Measurements from ENCODE around the gene RNF115. TPM values are rescaled to one million over a fixed set of nuclear protein-coding genes. Genes with fewer than 3 reads are reported as not detected.

The RNF115 gene
- total RNA-seq, 2 donors from 2014 or later = 12.7 to 13.2 TPM

DNA sequence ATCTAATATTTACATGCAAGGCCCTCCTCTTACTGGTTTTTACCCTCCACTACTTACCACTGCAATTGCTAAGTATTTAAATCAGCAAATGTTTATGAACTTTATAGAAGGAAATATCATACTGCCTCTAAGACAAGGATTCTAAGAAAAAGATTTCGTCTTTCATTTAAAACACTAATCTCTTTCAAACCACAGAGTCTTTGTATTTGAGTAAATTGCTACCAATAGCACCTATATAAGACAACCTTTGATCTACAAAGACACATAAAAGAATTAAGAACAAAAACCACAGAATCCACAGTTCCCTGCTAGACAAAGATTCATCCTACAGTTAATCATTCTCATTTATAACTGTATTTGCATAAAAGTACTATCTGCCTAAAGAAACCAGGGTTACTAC lies 37.6 kb downstream of the RNF115 start:
- intact Hi-C loops (cut with DNase I) = no loop called here
- DNase-seq = no peak
- Histone ChIP-seq H3K4me3 (no peak overlapping the region), H3K27ac (no peak overlapping the region), H3K9me3 (no peaks in the 10 kb centered on the region), H3K4me1 (peaks cover 35% of the 10 kb centered on the region), H3K36me3 (replicated peaks in 1 of 2; ENCODE audit: insufficient read depth in 1 of 2, low read depth in 2 of 2) (no peaks in the 10 kb centered on the region), H3K27me3 (no peaks in the 10 kb centered on the region)
- 0 to 62% methylated on average over 1 of the region's 1 CpG for WGBS, 2 donors
- ATAC-seq = no peak
- TF ChIP-seq POLR2A (IDR thresholded peaks at IDR 0.05) = no peak
- TF ChIP-seq, protein P1, sequence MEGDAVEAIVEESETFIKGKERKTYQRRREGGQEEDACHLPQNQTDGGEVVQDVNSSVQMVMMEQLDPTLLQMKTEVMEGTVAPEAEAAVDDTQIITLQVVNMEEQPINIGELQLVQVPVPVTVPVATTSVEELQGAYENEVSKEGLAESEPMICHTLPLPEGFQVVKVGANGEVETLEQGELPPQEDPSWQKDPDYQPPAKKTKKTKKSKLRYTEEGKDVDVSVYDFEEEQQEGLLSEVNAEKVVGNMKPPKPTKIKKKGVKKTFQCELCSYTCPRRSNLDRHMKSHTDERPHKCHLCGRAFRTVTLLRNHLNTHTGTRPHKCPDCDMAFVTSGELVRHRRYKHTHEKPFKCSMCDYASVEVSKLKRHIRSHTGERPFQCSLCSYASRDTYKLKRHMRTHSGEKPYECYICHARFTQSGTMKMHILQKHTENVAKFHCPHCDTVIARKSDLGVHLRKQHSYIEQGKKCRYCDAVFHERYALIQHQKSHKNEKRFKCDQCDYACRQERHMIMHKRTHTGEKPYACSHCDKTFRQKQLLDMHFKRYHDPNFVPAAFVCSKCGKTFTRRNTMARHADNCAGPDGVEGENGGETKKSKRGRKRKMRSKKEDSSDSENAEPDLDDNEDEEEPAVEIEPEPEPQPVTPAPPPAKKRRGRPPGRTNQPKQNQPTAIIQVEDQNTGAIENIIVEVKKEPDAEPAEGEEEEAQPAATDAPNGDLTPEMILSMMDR (IDR thresholded peaks at IDR 0.05) = no peak

DNA sequence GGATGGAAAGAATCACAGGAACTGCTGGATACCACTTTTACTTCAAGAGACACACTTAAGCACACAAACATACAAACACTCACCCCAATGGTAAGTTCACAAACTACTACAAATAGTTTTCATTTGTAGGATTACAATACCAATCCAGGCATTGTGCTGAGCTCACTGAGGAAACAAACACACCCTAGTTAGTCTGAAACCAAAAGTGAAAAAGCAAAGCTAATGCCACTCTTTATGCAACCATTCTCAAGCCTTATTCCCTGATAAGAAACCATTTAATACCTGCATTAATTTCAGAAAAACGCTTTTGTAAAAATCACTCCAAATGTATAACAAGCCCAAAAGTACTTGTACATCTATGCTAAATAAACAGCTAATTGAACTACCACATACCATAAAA lies 38.3 kb downstream of the RNF115 start:
- Histone ChIP-seq H3K4me1 (peaks cover 35% of the 10 kb centered on the region), H3K27me3 (no peaks in the 10 kb centered on the region), H3K27ac (no peak overlapping the region), H3K9me3 (no peaks in the 10 kb centered on the region), H3K4me3 (no peak overlapping the region), H3K36me3 (replicated peaks in 1 of 2; ENCODE audit: insufficient read depth in 1 of 2, low read depth in 2 of 2) (no peaks in the 10 kb centered on the region)
- WGBS, 2 donors = 48 to 58% methylated on average over 1 of the region's 1 CpG
- ATAC-seq (no peak), DNase-seq (no peak)
- TF ChIP-seq, protein P1 (IDR thresholded peaks at IDR 0.05) = no peak
- no peak for TF ChIP-seq POLR2A (IDR thresholded peaks at IDR 0.05)
- intact Hi-C loops (cut with DNase I) = no loop called here

DNA sequence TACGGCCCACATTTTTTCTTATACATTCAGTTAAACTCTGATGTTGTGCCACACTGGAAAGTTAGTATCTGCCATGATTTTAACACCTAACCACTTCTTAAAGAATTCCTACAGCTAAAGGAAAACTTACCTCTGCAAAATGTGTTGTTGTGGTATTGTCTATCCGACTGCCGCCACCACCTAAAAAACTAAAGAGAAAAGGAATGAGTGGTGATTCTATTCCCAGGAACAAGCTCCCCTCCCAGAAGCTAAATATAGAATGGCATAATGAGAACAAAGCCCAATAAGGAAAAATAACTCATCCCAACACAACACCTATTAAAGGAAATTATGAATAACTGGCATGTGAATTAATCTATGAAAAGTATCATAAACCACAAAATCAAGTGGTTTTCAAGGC lies 39.5 kb downstream of the RNF115 start:
- no peaks in the 10 kb centered on the region for H3K27me3 ChIP-seq
- no peak for ATAC-seq
- WGBS, 2 donors = 69 to 75% methylated on average over 3 of the region's 3 CpGs
- H3K4me1 ChIP-seq = peaks cover 35% of the 10 kb centered on the region
- TF ChIP-seq, protein P1 (IDR thresholded peaks at IDR 0.05) = no peak
- no peaks in the 10 kb centered on the region for H3K36me3 ChIP-seq (replicated peaks in 1 of 2; ENCODE audit: insufficient read depth in 1 of 2, low read depth in 2 of 2)
- no peak overlapping the region for H3K4me3 ChIP-seq
- DNase-seq = no peak
- intact Hi-C loops (cut with DNase I) = no loop called here
- no peaks in the 10 kb centered on the region for H3K9me3 ChIP-seq
- peak overlapping the region in 3 of 4 donors; percentile 43 to 58 (median 47) for H3K27ac ChIP-seq

DNA sequence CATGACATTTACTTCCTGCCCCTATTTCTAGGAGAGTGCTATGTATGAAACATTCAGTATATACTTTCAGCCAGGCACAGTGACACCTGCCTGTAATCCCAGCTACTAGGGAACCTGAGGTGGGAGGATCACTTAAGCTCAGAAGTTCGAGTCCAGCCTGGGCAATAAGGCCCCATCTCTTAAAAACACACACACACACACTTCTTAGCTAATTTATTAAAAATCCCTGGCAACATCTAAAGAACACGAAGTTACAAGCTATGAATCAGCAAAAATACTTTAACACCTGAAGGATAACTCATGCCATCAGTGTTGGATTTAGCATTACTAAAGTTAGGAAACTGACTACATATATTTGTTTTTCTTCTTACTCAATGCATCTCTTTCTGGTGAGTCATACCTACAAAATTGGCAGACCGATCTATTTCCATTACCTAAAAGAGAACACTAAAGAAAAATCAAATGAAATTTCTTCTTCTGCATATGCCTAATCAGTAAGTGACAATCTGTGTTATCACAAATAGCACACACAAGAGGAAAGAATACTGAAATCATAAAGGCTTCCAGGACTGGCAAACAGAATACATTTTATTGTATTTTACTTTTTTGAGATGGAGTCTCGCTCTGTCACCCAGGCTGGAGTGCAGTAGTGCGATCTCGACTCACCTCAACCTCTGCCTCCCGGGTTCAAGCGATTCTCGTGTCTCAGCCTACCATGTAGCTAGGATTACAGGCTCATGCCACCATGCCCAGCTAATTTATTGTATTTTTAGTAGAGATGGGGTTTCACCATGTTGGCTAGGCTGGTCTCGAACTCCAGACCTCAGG lies 41.4 kb downstream of the RNF115 start:
- DNase-seq = peak in 1 of 4 donors; percentile 9
- H3K4me1 ChIP-seq = peaks cover 42% of the 10 kb centered on the region
- no peaks in the 10 kb centered on the region for H3K9me3 ChIP-seq
- peak; percentile 95 for ATAC-seq
- intact Hi-C loops (cut with DNase I) = no loop called here
- peak overlapping the region; percentile 46 to 73 (median 60) for H3K27ac ChIP-seq
- no peaks in the 10 kb centered on the region for H3K36me3 ChIP-seq (replicated peaks in 1 of 2; ENCODE audit: insufficient read depth in 1 of 2, low read depth in 2 of 2)
- TF ChIP-seq POLR2A (IDR thresholded peaks at IDR 0.05) = no peak
- H3K4me3 ChIP-seq = no peak overlapping the region
- no peaks in the 10 kb centered on the region for H3K27me3 ChIP-seq
- WGBS, 2 donors = 78 to 79% methylated on average over 10 of the region's 10 CpGs

DNA sequence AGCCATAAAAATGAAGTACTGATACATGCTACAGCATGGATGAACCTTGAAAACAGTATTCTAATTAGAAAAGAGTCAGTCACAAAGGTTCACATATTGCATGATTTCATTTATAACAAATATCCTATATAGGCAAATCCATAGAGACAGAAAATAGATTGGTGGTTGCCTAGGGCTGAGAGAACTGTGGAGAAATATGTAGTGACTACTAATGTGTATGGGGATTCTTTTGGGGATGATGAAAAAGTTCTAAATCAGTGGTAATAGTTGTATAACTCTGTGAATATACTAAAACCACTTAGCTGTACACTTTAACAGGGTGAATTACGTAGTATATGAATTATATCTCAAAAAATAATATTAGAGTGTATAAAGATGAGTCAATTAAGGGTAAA lies 45.8 kb downstream of the RNF115 start:
- Histone ChIP-seq H3K27ac (peak overlapping the region in 1 of 4 donors; percentile 38), H3K4me3 (no peak overlapping the region), H3K4me1 (peaks cover 33% of the 10 kb centered on the region), H3K9me3 (no peaks in the 10 kb centered on the region), H3K27me3 (no peaks in the 10 kb centered on the region), H3K36me3 (replicated peaks in 1 of 2; ENCODE audit: insufficient read depth in 1 of 2, low read depth in 2 of 2) (no peaks in the 10 kb centered on the region)
- ATAC-seq = no peak
- intact Hi-C loops (cut with DNase I) = no loop called here
- TF ChIP-seq, protein P1 (IDR thresholded peaks at IDR 0.05) = no peak
- TF ChIP-seq POLR2A (IDR thresholded peaks at IDR 0.05) = no peak
- WGBS, 2 donors = 83 to 91% methylated on average over 1 of the region's 1 CpG
- DNase-seq = no peak

Data from body of pancreas (tissue), 4 donors.